Mesangial cell (primary cell): ENCODE results near the gene IGF2BP2. TPM values are rescaled to one million over a fixed set of nuclear protein-coding genes. Genes with fewer than 3 reads are reported as not detected.

Experiments used
- total RNA-seq: library from RNA; depleted of rRNA; stranded (reverse); fragments of >200 nt; gene quantifications from 2 replicates; pipeline ENCODE4 v1.2.3, GENCODE V29; 2015

IGF2BP2 gene
- total RNA-seq = 50.5 and 57.7 TPM in 2 replicates

DNA sequence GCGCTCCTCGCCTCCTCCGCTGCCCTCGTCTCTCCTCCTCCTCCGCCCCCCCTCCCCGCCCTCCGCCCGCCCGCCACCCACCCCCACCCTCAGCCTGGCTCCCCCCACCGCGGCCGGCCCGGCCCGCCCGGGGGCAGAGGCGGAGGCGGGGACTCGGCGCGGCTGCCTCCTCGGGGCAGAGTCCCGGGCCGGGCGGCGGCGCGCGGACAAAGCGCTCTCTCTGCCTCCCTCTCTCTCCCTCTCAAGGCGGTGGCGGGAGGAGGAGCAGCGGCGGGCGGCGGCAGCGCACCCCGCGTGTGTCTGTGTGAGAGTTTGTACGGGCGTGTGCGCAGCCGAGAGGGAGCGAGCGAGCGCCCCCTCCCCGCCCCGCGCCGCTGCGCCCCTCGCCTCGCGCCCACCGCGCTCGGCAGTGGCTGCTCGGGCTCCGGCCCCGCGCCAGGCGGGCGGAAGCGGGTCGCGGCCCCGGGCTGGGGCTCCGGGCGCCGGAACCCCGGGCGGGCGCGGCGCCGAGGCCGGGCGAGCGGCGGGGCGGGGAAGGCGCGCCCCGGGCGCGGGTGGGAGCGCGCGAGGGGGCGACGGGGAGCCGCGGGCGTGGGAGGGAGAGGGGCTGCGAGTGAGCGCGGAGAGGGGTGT is at the start of gene IGF2BP2:
Gene IGF2BP2 (minus strand): TSS at position 37 of the 633 bp plus-strand sequence. CDS start 82 bp downstream, outside the sequence.

Other genes starting within 250 kb of the IGF2BP2 start
- 9.1 and 10.8 TPM in 2 replicates for gene SENP2, start 238.7 kb downstream of the IGF2BP2 start, total RNA-seq
- gene TRA2B, start 113.0 kb upstream of the IGF2BP2 start, total RNA-seq = 110 and 250 TPM in 2 replicates